Measurements from ENCODE around the gene TJP3.
"Not testable (repeated sequence)": the region's sequence is repeated elsewhere in the genome, so short reads cannot be mapped to it uniquely, and the experiment has no call there.

TJP3 gene

DNA sequence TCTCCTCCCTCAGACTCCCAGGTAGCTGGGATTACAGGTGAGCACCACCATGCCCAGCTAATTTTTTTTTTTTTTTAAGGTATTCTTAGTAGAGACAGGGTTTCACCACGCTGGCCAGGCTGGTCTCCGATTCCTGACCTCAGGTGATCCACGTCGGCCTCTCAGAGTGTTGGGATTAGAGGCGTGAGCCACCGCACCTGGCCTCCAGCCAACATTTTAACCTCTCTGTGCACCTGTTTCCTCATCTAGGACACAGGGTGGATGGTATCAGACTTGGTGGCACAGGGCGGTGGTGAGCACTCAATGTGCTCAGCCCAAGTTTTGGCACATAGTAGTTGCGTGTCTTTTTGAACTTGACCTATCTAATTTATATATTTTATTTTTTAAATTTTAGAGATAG, 40.8 kb downstream of the TJP3 start:
- no peak for DNase-seq

DNA sequence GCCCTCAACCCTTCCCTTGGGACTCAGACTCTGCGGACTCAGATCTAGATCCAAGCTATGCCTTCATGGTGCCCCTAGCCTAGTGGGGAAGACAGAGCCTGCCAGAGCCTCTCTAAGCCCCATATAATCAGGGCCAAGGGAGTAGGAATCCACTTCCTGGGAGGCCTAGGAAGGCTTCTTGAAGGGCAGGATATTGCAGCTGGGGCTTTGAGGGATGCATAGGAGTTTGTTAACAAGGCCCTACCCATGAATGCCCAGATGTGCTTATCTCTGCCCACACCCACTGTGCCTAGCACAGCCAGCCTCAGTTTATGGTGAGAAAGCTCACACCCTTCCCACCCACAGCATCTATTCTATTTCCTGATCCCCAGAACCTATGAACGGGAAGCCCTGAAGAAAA, 42.0 kb downstream of the TJP3 start:
- no peak for DNase-seq

DNA sequence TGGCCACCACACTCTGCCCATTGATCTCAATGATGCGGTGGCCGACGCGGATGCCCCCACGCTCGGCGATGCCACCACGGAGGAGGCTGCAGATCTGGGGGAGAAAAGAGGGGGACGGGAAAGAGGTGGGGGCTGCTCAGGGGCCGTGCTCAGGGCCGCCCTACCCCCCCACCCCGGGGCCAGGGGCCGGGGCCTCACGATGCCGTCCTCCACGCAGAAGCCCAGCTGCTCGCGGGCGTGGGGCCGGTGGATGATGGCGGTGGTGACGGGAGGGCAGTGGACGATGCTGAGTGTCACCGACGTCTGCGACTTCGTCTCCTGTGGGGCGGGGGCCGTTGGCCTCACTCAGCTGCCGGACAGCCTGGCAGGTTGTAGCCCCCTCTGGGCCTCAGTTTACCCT, 43.1 kb downstream of the TJP3 start:
- no peak for DNase-seq

DNA sequence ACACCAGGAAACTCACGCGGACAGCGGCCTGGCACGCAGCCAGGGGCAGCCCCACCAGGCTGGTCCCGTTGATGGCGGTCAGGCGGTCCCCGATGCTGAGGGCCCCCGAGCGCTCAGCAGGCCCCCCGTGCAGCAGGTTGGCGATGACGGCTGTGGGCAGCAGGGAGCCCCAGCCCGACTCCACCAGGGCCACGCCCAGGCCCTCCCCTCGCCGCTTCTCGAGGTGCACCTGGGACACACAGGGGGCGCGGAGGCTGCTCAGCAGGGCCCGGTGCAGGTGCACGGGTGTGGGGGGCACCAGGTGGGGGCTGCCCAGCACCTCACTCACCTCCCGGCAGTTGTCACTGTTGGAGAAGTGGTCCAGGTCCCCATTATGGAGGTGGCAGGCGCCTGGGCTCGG, 44.3 kb downstream of the TJP3 start:
- no peak for DNase-seq

DNA sequence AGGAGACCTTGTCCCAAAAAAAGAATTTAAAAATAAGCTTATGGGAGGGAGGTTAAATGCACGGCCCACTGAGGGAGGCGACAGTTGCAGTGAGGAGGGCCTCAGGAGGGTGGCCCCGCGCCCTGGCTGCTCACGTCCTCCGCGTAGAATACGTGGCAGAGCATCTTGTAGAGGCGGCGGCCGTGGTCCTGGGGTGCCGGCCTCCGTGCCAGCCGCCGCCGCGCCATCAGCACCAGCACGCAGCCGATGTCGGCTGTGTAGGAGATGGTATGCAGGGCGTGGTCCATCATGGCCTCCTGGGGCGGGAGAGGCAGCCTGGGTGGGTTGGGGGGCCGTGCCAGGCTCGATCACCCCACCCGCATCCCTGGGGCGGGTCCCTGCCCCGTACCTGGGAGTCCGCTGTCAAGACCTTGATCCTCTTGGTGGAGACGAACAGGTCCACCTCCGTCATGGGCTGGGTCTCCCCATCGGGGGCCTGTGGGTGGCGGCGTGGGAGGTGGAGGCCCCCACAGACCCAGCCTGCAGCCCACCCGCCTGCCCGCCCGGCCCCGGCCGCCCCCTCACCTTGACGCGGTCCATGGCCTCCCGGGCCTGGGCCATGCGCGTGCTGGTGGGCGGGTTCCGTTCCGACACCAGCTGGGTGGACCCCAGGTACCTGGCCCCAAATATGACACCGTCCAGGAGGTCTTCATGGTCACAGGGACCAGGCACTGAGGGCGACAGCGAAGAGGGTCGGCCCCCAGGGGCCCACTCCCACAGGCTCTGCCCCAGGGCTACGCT, 45.6 kb downstream of the TJP3 start:
- no peak for DNase-seq

DNA sequence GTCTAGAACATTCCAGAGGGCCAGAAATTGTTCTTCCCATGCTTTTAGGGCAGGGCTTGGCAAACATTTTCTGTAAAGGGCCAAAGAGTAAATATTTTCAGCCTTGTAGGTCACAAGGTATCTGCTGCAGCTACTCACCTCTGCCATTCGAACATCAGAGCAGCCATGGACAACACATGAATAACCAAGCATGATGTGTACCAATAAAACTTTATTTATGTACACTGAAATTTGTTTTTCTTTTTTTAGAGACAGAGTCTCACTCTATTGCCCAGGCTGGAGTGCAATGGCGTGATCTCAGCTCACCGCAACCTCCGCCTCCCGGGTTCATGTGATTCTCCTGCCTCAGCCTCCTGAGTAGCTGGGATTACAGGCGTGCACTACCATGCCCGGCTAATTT, 49.5 kb downstream of the TJP3 start:
- not testable (repeated sequence) for DNase-seq

DNA sequence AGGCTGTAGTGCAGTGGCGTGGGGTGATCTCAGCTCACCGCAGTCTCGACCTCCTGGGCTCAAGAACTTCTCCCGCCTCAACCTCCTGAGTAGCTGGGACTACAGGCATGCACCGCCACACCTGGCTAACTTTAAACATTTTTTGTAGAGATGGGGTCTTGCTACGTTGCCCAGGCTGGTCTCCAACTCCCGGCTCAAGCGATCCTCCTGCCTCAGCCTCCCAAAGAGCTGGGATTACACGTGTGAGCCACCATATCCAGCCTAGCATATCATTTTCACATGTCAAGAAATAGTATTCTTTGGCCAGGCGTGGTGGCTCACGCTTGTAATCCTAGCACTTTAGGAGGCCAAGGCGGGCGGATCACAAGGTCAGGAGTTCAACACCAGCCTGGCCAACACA, 50.1 kb downstream of the TJP3 start:
- DNase-seq, result not testable (repeated sequence)

DNA sequence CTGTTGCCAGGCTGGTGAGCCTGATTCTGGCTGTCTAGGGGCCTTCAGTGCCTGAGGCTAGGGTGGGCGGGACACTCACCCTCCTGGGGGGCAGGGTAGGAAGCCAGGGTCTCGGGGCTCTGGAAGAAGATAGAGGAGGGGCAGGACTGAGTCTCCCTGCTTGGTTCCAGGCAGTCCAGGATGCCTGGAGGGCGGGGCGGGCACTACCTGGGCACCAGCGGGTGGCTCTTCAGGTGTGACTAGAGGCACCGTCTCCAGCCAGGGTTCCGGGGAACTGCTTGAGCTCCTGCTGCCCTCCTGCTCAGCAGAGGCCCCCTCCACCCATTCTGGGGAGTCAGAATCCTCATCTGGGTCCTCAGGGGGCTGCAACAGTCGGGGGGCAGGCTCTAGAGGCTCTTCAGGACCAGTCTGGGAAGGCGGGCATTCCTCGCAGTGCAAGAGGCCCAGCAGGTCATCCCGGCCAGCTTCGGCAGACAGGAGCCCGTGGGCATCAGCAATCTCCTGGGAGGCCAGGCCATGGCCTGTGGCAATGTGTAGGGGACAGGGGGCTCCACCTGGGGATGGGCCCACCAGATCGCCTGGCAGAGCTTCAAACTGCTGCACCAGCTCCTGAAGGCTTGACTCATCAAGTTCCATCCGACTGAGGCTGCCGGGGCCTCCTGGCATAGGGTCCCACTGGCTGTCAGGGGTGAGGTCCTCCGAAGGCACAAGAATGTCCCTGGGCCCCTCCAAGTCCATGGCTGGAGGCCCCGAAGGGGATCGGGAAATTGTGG, 51.5 kb downstream of the TJP3 start:
- no peak for DNase-seq

DNA sequence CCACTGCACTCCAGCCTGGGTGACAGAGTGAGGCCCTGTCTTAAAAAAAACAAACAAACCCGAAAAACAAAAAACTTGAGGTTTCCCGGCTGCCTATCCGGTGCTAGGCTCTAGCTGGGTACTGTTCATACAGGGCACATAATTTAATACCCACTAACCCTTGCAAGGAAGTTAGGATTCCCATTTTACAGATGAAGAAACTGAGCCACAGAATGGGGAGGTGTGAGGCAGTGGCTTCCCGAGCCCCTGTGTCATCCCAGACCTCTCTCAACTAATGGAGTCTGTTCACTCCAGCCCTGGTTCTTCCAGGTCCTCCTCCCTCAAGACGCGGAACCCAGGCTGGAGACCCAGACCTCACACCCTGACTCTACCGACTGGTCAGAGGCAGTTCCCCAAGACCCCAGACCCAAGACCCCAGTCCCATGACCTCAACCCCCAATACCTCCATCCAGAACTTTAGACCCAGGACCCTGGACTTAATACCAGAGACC, 52.7 kb downstream of the TJP3 start:
- DNase-seq, result no peak

DNA sequence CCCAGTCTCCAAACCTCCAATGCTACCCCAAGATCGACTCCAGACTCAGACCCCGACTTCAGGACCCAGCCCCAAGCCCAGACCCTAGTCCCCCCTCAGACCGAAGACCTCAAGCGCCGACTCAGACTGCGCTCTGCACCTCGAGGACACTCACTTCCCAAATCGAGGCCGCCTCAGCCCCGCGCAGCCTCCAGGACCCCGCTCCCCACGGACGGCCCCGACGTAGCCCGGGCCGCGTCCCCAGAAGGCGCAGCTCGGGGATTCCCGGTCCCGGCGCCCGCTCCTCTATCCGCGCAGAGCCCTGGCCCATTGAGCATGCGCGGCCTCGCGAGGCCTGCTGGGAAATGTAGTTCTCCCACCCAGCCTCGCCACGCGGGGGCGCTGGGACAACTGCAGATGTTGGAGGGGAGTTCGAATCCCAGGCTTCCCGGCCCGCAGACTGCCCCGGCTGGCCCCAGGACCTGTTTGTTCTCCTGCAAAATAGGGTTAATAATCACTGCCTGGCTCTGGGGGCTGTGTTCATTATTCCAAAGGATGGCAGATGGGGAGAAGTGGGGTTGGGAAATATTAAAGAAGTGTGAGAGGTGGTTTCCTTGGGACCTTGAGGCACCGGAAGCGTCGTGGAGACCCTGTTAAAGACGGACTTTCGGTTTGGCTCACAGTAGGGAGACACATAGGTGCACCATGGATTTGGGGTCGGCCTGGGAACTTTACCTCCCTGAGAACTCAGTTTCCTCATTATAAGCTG, 53.4 kb downstream of the TJP3 start, which contains the start of gene APBA3:
Gene APBA3 (minus strand): TSS at position 311 of the 748 bp plus-strand sequence. CDS start 1,428 bp downstream, outside the sequence.
- DNase-seq, result peak; percentile 87

DNA sequence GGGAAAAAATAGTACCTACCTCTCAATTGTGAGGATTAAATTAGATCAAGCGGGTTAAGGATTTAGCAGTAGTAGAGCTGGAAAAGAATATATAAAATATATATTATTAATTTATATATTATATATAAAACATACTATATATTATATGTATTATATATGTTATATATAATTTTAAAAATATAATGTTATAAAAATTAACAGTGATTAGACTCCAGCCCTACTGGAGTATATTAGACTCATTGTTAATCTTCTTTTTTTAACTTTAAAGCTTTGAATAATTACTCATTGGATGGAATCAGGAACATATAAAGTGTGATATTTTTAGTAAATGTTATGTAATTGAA, 53.9 kb downstream of the TJP3 start:
- no peak for DNase-seq

DNA sequence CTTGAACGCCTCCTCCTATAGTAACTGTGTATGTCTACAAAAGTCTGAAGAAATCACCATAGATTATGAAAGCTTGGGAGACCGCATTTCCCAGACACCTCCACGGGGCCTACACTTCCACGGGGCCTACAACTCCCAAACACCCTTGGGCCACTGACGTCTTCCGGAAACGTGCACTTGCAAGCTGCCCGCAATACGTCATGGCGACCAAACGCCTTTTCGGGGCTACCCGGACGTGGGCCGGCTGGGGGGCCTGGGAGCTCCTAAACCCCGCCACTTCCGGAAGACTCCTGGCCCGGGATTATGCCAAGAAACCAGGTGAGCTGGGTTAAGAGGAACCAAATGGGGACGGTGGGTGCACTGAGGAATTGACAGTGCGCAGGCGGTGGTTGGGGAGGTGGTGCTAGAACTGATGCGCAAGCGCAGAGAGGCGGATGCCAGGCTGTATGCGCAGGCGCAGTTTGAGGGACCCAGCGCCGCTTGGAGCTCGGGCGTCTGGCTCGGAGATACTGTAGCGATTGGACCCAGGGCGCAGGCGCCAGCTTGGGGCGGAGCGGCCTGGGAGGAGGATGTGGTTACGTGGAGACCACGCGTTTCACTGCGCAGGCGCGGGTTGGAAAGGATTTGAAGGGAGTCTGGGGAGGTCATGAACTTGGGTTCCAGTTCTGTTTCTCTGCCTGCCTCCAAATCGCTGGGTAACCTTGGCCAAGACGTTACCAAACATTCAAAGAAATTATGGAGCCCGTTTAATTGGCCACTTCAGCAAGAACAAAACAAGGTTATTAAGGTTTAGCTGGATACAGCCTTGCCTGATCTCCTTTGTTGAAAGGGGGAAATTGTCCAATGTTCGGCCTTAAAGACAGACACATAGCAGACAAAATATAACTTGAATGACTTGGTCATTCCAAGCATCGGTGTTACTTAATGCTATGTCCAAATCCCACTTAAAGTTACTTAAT, 54.6 kb downstream of the TJP3 start, which contains the start of gene MRPL54:
Gene MRPL54 (plus strand): TSS at position 182 of the 959 bp plus-strand sequence. CDS start 19 bp downstream, at position 201.
- peak; percentile 98 for DNase-seq

DNA sequence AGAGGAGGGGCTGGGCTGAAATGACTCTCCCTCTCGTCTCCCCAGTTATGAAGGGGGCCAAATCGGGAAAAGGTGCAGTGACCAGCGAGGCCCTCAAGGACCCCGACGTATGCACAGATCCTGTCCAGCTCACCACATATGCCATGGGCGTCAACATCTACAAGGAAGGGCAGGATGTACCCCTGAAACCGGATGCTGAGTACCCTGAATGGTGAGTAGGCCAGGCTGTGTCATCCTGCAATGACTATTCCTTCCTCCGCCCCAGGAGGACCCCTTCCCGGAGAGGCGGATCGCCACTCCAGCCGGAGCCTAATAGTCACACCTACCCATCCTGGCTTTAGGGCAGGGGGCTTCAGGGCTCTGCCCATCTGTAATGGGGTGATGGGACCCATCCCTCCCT, 56.9 kb downstream of the TJP3 start:
- DNase-seq, result no peak

DNA sequence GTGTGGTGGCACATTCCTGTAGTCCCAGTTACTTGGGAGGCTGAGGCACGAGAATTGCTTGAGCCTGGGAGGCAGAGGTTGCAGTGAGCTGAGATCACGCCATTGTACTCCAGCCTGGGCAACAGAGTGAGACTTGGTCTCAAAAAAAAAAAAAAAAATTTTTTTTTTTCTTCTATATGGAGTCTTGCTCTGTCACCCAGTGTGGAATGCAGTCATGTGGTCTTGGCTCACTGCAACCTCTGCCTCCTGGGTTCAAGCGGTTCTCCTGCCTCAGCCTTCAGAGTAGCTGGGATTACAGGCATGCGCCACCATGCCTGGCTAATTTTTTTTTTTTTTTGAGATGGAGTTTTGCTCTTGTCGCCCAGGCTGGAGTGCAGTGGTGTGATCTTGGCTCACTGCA, 57.6 kb downstream of the TJP3 start:
- DNase-seq, result peak; percentile 11

DNA sequence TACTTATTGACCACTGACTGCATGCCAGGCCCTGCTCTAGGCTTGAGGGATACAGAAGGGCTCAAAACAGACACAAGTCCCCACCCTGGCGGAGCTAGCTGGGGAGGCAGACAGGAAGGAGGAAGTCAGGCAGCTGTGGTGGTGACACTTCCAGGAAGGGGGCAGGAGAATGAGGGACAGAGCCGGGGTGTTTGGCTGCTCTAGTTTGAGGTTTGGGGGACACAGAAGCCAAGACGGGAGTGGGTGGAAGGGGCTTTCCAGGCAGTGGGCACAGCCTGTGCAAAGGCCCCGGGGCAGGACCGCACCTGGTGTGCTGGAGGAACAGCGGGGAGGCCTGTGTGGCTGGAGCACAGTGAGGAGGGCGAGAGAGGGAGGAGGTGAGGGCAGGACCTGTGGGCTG, 58.3 kb downstream of the TJP3 start:
- DNase-seq, result no peak

DNA sequence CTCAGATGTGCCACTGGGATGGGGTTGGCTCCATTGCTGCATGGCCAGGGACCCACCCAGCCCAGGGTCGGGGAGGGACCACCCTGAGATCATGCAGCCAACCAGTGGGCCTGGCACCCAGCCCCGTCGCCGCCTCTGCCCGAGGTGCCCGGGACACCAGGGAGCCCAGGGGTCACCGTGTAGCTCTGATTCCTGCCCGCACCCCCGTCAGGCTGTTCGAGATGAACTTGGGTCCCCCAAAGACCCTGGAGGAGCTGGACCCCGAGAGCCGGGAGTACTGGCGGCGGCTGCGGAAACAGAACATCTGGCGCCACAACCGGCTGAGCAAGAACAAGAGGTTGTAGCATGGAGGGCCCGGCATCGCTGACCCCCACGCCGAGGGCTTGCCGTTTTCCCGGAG, 58.9 kb downstream of the TJP3 start:
- no peak for DNase-seq

DNA sequence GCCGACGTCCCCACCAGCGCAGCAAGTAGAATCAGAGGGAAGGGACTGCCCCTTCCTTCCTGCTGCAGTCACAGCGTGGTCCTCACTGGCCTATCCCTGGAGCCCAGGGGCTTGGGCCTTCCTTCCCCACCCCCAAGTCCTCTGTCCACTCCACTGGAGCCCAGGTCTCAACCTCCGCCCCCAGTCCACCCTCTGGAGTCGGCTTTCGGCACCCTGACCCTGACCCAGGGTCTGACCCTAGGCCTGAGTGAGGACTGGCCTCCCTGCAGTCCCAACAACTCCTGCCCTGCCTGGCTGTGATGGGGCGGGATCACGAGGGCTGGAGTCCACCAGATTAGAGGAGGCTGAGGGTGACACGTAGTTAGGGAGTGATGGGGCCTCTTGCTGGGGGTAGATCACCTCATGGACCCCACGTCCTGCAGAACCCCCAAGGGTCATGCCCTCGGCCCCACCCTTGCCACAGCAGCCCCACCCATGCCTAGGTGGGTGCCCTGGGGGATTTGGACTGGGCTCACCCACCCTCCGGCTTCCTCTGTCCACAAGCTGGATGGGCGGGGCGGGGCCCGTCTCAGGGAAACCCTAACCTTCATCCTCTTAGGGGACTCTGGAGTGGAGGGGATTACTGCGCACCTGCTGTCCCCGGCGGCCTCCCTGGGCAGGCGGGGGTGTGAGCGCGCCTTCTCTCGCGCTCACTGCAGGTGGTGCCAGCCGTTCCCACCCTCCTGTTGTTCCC, 60.0 kb downstream of the TJP3 start:
- DNase-seq, result no peak

DNA sequence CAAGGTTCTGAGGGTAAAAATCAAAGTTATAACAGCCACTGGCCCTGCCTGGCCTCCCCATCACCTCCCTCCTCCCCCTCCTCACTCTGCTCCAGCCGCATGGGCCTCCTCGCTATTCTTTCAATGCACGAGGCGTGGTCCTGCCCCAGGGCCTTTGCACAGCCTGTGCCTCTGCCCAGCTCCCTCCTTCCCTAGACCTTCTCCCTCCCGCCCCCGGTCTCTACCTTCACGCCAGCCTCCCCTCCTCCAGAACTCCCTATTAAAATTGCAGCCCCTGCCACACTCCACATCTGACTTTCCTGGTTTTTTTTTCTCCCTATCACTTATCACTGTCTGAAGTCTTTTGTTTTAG, 60.5 kb downstream of the TJP3 start:
- DNase-seq, result no peak

DNA sequence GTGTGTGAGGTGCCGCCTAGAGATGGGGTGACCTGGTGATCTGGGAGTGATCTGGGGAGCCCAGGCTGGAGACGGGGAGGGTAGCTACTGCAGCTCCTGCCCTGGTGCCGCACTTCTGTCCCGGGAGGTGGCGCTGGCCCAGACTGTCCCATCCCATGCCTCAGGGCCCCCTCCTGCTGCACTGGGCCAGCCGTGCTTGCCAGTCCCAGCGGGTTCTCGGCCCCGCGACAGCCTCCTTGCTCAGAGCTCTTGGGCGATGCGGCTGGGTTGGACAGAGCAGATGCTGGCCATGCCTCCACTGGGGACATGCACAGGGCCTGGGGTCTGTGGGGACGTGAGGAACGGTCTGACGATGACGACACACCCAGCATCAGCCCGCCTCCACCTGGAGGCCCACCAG, 61.3 kb downstream of the TJP3 start:
- DNase-seq, result no peak

DNA sequence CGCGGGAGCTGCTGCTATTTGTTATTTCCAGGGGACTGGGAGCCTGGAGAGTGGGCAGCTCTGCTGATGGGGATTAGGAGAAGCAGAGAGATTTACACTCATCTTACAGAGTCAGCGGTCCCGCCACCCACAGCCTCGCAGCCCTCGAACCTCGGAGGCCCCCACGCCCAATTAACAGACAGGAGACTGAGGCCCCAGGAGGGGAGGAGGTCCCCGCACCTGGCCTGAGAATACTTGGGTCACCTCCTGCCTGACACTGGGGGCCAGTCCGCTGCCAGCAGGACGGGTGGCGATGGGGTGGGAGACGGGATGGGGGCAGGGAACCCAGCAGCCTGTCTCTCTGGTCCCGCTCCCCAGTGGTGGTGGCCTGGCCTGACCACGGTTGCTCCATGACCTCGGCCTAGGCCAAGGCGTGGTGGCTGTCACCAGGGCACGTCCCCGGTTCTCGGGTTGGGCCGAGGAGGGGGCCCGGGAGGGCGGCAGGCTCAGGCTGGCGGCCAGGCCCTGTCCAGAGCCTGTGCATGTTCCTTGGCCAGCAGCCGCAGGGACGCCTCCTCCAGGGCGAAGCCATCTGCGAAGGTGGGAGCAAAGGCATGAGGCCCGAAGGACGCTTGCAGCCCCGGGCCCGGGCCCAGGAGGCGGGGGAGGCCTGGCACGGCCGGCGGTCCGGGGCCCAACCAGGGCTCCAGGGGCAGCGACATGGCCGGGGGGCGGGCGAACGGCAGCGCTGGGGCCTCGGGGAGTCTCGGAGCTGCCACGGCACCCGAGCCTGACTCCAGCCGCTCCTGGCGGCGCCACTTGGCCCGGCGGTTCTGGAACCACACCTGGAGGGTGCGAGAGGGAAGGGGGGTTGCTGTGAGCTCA, 62.2 kb downstream of the TJP3 start:
- no peak for DNase-seq
